ENCODE data around the gene ATP2A3.

GRCh38 chr17:3990386-3991127, 26.3 kb upstream of the ATP2A3 start:
- no peak for TF ChIP-seq CTCF (IDR thresholded peaks at IDR 0.05 in 4 of 5, conservative IDR thresholded peaks at IDR 0.05 in 1 of 5)
- TF ChIP-seq POLR2A (IDR thresholded peaks at IDR 0.05), result no peak

Data from gastrocnemius medialis (tissue), 4 donors.